SK-MEL-5 (cell line): ENCODE measurements around the gene RSBN1L. TPM values are rescaled to one million over a fixed set of nuclear protein-coding genes. Genes with fewer than 3 reads are reported as not detected.
A peak's percentile ranks its signal among the peaks of the same experiment; 100 is the strongest.
"Not testable (repeated sequence)": the region's sequence is repeated elsewhere in the genome, so short reads cannot be mapped to it uniquely, and the experiment has no call there.

Experiments
- DNase-seq: peaks from one replicate; pipeline ENCODE4 v3.0.0-alpha.2; 2016; ENCODE audit warnings: low read depth, low spot score
- in situ Hi-C: cut with HindIII; loops from 2 replicates; pipeline ENCODE4 v1.10.0; 2016; ENCODE audit warnings: low sequenced_read_pairs, high pct_unique_total_duplicates, low pct_unique_long_range_greater_than_20kb
- polyA plus RNA-seq, 2 experiments: library from polyadenylated mRNA; depleted of rRNA; stranded (reverse); fragments of >200 nt; gene quantifications; 2 replicates each; pipeline ENCODE4 v1.2.3, GENCODE V29; 2015
- total RNA-seq: library from RNA; depleted of rRNA; stranded (reverse); fragments of >200 nt; shearing (Covaris generic); gene quantifications from 2 replicates; pipeline ENCODE4 v1.2.3, GENCODE V29; 2014; rRNA removed

Gene RSBN1L
- 27.2 and 29.3 TPM in 2 replicates for total RNA-seq
- polyA plus RNA-seq (2015; cell fraction: cytosol; rRNA removed) = 15.7 and 24.8 TPM in 2 replicates
- polyA plus RNA-seq (2015; cell fraction: nucleus; rRNA removed) = 19.5 and 24.1 TPM in 2 replicates

DNA sequence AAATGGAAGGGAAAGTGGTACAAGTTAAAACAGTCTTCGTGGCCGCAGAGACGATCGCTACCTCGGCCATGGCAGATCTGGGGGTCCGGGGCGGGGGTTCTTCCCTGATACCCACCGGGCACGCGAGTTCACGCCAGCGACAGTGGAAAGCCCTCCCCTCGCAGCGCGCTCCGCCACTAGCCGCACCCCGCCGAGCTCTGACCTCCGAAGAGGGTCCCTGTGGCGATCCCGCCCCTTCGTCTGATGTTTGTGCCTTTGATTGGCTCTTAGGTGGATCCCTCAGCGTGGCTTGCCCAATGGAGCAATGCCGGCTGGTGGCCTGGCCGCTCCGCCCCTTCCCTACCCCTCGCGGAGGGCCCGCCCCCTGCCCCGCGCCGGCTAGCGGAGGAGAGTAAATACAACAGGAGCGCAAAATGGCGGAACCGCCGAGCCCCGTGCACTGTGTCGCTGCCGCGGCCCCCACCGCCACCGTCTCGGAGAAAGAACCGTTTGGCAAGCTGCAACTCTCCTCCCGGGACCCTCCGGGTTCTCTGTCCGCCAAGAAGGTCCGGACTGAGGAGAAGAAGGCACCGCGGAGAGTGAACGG lies at the start of gene RSBN1L:
Gene RSBN1L, plus strand, starts transcription at position 403 of the 586 bp plus-strand sequence. Its CDS starts 11 bp downstream, at position 414.
- in situ Hi-C loops = loop anchor here (10.0 kb wide), 1 partner anchor 49 kb away; no protein-coding TSS in a partner anchor
- DNase-seq = peak; percentile 99

DNA sequence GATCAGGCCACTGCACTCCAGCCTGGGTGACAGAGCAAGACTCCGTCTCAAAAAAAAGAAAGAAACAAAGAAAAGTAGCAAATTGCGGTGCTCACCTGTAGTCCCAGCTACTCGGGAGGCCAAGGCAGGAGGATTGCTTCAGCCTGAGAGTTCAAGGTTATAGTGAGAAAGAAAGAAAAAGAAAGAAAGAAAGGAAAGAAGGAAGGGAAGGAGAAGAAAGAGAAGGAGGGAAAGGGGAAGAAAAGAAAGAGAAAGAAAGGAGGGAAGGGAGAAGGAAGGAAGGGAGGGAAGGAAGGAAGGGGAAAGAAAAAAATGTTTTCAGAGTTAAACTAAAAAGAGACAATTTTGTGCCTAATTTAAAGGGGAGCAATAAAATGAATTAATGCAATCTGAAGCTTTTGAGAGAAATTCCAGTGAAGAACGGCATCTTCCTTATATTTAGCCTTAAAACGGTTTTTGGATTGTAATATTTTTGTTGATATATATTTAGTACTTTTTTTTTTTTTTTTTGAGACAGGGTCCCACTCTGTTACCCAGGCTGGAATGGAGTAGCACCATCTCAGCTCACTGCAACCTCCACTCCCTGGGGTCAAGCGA lies 47.4 kb upstream of the RSBN1L start:
- DNase-seq = no peak
- in situ Hi-C loops = no loop called here

DNA sequence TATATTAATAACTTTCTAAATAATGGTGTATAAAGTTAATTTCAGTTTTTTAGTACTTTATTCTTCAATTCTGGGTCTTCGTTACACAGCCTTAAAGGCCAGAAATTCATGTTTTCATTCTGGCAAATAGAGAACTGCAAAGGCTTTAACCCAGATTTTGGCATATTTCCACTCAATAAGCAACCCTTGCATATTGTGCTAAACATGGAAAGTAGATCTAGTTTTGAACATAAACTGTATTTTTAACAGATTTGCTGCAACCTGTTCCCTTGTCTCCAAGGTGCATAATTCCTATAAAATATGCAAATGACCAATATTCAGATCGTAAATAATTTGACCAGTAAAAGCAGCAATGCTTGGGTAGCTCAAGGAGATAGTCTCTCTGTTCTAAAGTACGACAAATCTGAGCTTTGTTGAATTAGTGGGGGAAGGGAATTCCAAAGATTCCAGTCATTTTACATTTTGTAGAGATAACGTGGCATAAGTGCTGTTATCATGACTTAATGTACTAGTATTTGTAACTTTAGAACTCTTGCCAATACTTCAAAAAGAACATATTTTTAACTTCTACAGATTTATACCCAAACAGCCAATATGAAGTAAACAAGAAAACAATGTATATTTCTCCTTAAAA lies 46.4 kb upstream of the RSBN1L start:
- in situ Hi-C loops = no loop called here
- DNase-seq = no peak

DNA sequence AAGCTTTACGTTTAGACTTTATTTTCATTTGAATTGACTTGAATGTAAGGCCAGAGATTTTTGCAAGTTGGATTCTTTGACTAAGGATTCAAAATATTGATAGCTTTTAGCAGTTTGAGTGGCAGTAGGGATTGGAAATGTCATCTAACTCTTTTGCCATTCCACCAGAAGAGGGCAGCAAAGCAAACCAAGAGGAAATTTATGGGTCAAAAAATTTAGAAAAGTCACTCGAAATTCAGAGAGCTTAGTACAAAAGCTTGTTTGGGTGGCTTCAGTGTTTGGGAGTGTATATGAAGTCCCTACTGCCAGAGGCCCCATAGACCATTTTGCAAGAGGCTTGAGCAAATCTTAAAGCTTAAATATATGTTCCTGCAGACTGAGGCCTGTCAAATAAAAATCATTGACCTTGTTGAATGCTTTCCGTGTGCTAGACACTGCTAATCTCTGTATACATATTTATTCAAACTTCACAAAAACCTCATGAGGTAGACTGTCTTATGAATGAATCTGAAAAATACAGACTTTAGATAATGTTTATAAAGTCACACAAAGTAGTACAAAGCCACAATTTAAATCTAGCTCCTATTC lies 44.6 kb upstream of the RSBN1L start:
- peak; percentile 76 for DNase-seq
- in situ Hi-C loops = no loop called here

DNA sequence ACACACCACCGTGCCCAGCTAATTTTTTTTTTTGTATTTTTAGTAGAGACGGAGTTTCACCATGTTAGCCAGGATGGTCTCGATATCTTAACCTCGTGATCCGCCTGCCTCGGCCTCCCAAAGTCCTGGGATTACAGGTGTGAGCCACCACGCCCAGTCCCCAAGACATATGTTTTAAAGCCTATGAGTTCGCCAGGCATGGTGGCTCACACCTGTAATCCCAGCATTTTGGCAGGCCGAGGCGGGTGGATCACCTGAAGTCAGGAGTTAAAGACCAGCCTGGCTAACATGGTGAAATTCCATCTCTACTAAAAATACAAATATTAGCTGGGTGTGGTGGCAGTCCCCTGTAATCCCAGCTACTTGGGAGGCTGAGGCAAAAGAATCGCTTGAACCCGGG lies 43.4 kb upstream of the RSBN1L start:
- in situ Hi-C loops = not testable (repeated sequence)

DNA sequence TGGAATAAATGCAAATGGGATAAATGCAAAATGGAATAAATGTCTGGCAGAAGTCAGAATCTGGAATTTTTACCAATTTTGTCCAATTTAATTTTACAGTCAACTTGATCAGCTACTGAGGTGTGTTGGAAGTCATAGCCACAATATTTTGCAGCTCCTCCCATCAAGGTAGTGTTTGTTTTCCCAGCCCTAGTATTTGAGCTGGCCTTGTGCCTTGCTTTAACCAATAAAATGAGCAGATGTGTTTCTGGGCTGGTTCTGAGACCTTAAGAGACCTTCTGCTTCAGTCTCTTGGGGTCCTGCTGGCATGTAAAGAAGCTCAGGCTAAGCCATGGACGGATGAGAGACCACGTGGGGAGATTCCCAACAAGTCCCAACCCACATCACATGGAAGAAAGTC lies 42.7 kb upstream of the RSBN1L start:
- DNase-seq = no peak
- in situ Hi-C loops = no loop called here

More for the DNA sequence above, 43.4 kb upstream of the RSBN1L start:
- not testable (repeated sequence) for DNase-seq

DNA sequence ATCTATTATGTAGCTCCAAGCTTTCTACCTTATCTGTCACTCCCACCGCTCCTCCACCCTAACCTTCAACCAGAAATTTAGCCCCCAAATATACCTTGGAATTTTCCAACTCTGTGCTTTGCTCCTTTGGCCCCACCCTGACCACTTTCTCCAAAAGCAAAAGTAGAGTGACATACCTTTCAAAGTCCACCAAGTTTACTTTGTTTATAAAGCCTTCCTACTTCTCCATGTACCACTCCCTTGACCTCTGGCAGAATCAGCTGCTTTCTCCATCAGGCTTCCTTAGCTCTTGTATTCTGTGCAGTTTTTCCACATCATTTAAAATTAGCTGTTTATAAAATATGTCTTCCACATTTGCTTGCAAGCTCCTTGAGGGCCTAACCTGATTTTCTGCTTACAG lies 40.9 kb upstream of the RSBN1L start:
- in situ Hi-C loops = no loop called here
- no peak for DNase-seq

DNA sequence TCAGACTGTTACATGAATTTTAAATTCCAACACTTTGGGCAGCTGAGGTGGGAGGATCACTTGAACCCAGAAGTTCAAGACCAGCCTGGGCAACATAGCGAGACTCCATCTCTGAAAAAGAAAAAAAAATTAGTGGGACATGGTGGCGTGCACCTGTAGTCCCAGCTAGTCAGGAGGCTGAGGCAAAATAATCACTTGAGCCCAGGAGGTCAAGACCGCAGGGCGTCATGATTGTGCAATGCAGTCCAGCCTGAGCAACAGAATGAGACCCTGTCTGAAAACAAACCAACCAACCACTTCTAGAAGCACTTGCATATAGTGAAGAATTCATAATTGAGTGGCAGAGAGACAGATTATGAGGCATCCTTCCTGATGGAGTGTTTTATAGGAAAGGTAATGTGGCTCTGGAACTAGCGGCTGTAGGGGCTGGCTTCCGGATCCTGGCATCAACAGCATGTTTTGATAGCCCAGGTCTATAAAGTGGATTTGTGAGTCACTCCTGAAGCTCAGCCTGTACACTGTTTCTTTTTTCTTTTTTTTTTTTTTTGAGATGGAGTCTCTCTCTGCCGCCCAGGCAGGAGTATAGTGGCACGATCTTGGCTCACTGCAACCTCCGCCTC lies 40.3 kb upstream of the RSBN1L start:
- DNase-seq = no peak
- in situ Hi-C loops = no loop called here

DNA sequence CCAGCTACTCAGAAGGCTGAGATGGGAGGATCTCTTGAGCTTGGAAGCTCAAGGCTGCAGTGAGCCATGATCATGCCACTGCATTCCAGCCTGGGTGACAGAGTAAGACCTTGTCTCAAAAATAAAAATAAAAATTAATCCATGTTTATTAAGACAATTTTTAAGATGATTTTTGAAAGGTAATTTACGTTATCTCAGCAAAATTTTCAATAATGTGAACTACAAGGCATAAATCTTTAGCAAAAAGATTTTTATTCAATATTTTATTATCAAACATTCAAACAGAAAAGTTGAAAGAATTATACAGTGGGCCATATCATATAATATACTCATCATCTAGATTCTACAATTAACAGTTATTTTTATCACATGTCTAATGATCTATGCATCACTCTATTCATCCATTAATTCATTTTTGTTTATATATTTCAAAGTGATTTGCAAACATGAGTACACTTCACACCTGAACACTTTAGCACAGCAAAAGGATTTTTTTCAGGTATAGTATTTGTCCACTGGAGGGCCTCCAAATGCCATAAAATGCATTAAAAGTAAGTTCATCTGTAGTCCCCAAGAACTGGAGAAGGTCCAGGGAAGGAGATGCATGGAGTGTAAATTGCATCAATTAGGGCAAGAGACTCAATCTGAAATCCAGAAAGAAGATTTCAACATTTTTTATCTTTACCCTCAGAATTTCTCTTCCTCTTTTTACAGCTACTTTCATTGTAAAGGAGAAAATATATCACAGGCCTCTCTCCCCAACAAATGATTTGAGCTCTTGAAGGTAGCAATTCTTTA lies 38.6 kb upstream of the RSBN1L start:
- in situ Hi-C loops = no loop called here

DNA sequence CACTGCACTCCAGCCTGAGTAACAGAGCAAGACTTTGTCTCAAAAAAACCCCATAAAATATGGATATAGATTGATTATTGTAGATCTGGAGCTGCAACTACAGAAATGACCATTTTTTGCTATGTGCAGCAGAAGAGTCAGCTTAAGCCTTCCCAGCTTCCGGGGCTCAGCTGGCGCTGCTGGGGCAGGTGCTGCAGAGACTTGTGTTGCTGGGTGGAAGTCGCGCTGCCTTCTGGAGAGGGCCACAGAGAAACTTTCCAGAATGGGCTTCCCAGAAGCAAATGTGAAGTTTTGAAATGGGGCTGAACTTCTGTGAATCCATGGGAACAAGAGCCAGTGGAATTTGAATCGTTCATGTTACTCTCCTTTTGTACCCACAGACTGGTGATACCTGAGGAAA lies 37.3 kb upstream of the RSBN1L start:
- in situ Hi-C loops = no loop called here
- DNase-seq = no peak

More for the DNA sequence above, 38.6 kb upstream of the RSBN1L start:
- DNase-seq = peak; percentile 83

DNA sequence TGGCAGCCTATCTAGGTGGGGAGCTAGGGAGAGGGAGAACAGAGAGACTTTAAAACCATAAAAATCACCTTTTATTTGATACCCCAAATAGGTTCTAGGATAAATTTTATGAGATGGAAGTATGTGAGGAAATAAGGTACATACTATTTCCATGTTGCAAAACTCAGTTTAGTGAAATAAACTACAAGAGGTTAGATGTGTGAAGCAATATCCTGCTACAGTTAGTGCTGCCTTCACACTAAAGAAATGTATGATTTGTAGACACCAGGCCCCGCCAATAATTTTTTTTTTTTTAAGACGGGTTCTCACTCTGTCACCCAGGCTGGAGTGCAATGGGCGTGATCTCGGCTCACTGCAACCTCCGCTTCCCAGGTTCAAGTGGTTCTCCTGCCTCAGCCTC lies 34.4 kb upstream of the RSBN1L start:
- in situ Hi-C loops = no loop called here
- DNase-seq = no peak

DNA sequence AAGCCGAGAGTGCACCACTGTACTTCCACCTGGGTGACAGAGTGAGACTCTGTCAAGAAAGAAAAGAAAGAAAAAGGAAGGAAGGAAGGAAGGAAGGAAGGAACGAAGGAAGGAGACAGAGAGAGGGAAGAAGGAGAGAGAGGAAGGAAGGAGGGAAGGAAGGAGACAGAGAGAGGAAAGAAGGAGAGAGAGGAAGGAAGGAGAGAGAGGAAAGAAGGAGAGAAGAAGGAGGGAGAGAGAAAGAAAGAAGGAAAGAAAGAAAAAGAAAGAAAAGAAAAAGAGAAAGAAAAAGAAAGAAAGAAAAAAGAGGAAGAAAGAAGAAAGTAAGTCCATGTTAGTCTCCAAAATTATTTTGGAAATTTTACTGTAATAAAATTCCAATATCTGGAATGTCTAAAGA lies 33.4 kb upstream of the RSBN1L start:
- no peak for DNase-seq
- in situ Hi-C loops = no loop called here

DNA sequence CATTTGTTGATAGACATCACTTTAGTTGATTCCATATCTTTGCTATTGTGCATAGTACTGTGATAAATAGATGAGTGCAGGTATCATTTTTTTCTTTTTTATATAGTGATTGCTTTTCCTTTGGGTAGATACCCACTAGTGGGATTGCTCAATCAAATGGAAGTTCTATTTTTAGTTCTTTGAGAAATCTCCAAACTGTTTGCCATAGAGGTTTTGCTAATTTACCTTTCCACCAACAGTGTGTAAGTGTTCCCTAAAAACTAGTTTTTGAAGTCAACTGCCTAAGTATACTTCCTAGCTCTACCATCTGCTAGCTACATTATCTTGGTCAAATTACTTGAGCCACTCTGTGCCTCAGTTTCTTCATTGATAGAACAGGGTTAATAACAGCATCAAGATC lies 31.5 kb upstream of the RSBN1L start:
- in situ Hi-C loops = no loop called here
- no peak for DNase-seq

DNA sequence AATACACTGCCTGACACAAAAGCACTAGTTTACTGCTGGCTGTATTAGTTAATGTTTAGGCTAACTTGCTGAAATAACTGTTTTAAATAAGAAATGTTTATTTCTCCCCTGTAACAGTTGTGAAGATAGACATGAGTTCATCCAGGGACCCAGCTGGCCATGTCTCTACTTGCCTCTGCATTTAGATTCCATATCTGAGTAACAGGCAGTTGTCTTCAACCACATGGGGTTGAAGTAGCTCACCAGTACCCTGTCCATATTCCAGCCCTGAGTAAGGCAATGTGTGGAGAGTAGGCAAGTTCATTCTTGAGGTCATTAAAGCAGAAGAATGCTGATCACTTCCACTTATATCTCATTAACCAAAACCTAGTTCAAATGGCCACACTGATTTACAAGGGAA lies 31.1 kb upstream of the RSBN1L start:
- in situ Hi-C loops = no loop called here
- DNase-seq = no peak

DNA sequence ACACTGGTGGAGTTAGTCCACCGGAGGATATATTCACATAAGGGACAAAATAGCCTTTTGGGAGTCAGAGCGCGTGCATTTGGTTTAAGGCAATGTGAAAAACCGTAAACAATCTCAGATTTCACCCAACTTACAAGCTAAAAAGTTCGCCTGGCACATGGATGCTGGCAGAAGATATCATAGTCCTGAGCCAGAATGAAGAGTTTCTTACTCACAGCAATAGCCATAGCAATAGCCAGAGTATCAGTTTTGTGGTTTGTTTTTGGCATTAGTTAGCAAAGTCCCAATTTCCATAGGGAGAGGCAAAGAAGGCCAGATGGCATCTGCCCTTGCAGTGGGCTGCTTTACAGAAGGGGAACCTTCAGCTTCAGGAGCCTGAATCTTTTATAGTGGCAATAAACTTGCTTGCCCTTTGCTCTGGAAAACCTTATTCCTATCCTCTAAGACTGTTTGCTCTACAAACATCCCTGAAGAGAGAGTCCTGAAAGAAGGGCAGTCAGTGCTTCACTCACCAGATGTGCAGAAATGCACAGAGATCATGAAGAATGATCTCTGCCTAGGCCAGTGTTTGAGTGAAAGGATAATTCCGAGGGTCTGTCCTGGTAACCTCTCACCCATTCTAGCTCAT lies 28.7 kb upstream of the RSBN1L start:
- no peak for DNase-seq
- in situ Hi-C loops = no loop called here

DNA sequence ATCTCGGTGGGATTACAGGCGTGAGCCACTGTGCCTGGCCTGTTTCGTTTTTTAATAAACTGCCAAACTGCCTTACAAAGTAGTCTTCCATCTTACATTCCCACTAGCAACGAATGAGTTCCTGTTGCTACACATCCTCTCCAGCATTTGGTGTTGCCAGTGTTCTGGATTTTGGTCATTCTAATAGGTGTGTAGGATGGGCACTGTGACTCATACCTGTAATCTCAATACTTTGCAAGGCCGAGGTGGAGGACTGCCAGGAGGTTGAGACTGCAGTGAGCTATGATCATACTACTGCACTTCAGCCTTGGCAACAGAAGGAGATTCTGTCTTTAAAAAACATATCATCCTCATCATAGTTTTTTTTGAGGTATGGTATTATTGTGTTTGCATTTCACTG lies 21.4 kb upstream of the RSBN1L start:
- no peak for DNase-seq
- in situ Hi-C loops = no loop called here

DNA sequence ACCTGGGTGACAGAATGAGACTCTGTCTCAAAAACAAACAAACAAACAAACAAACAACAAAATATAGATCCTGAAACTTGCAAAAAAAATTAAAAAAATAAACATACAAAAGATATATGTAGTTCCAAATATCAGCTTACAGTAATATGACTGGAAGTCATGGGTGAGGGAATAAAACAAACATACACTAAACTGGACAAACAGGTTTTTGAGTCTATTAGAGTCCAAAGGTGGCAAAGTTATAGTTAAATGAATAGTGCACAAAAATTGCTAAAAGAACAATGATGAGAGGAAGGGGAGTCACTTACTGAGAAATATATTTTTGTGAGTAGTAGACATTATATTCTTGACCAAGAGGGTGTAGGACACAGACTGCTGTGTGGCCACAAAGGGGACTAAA lies 16.7 kb upstream of the RSBN1L start:
- DNase-seq = no peak
- in situ Hi-C loops = no loop called here
